ENCODE results near the gene RSAD2.

DNA sequence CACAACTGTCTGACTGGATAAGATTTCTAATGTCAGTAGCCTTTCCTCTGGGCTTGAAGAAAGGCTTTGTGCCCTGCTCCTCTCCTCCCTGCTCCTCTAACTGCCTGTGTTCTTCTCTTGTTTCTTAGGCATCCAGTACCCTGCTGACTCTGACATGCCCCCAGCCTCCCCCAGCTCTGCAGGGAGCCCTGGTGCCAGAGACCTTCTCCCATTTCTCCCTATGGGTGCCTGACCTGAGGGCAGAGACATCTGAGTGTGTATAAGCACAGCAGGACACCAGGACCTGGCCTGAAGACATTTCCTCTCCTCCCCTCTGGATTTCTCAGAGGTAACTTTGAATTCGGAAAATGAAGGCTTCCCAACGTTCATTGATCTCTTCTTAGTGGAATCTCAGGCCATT lies 63.2 kb downstream of the RSAD2 start:
- no peak for TF ChIP-seq EZH2 (IDR thresholded peaks at IDR 0.05; ENCODE audit: low read length, missing control alignments)
- TF ChIP-seq, protein P1, sequence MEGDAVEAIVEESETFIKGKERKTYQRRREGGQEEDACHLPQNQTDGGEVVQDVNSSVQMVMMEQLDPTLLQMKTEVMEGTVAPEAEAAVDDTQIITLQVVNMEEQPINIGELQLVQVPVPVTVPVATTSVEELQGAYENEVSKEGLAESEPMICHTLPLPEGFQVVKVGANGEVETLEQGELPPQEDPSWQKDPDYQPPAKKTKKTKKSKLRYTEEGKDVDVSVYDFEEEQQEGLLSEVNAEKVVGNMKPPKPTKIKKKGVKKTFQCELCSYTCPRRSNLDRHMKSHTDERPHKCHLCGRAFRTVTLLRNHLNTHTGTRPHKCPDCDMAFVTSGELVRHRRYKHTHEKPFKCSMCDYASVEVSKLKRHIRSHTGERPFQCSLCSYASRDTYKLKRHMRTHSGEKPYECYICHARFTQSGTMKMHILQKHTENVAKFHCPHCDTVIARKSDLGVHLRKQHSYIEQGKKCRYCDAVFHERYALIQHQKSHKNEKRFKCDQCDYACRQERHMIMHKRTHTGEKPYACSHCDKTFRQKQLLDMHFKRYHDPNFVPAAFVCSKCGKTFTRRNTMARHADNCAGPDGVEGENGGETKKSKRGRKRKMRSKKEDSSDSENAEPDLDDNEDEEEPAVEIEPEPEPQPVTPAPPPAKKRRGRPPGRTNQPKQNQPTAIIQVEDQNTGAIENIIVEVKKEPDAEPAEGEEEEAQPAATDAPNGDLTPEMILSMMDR (conservative IDR thresholded peaks at IDR 0.05 in 1 of 2, IDR thresholded peaks at IDR 0.05 in 1 of 2; ENCODE audit: low read depth in 1 of 2, low read length in 2 of 2), result no peak
